HTERT RPE-1 (cell line): Measurements from ENCODE around the gene CCDC171.

Experiments
- in situ Hi-C: fragments of 300-500 bp; cut with MboI; formaldehyde crosslinking; loops from 4 replicates; pipeline ENCODE4 v1.14.3; 2020; ENCODE audit warnings: low sequenced_read_pairs

The CCDC171 gene

GRCh38 chr9:15975101-15975778 is 422.4 kb downstream of the CCDC171 start:
- in situ Hi-C loops, result no loop called here

- in situ Hi-C loops, result no loop called here
These were observed 424.6 kb downstream of the CCDC171 start for GRCh38 chr9:15977438-15977837.

GRCh38 chr9:15982182-15982581 is 429.3 kb downstream of the CCDC171 start:
- in situ Hi-C loops, result no loop called here

GRCh38 chr9:15999422-16000339 is 446.8 kb downstream of the CCDC171 start:
- in situ Hi-C loops, result no loop called here

DNA sequence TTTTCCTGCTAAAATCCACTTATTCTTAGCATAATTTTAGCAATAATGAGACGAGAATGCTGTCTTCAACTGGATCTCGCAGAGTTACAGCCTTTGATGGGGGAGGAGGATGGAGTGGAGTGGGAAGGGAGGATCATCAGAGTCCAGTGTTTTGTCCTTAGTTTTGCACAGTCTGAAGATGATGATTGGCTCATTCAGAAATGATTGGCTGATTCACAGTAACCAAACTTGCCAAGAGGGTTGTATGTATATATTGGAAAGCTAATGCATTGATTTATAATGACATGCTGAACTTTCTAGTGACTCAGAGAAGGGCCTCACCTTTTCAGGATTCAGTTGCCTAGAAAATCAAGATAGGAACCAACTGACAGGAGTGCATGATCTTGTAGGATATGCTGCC is 448.0 kb downstream of the CCDC171 start:
- in situ Hi-C loops, result no loop called here

DNA sequence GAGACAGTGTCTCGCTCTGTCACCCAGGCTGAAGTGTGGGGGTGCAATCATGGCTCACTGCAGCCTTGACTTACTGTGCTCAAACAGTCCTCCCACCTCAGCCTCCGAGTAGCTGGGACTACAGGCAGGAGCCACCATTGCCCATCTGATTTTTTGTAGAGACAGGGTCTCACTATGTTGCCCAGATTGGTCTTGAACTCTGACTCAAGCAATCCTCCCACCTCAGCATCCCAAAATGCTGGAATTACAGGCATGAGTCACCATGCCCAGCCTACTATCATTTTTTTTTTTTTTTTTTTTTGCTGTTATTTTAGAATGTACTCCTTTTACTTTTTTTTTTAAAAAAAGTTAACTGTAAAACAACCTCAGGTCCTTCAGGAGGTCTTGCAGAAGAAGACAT is 449.0 kb downstream of the CCDC171 start:
- in situ Hi-C loops, result no loop called here

- in situ Hi-C loops, result no loop called here
These were observed 450.0 kb downstream of the CCDC171 start for GRCh38 chr9:16002816-16003215.

GRCh38 chr9:16003785-16004184 is 450.9 kb downstream of the CCDC171 start:
- in situ Hi-C loops, result no loop called here

DNA sequence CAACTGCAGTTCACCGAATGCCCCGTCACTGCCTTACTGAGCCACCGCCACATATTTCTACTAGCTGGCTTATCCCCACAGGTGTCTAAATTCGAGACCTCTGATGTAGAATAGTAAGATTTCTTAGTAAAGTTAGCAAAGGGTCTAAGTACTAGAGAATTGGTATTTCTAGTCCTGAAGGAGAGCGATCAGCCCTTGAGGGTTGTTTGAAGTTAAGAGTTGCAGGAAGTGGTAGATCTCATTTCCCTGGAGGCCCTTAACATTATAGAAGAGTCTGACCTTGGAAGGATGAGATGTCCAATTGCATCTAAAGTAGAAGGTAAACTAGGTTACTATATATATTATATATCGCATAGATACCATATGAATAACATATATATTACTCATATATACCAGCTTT is 451.8 kb downstream of the CCDC171 start:
- in situ Hi-C loops, result no loop called here

DNA sequence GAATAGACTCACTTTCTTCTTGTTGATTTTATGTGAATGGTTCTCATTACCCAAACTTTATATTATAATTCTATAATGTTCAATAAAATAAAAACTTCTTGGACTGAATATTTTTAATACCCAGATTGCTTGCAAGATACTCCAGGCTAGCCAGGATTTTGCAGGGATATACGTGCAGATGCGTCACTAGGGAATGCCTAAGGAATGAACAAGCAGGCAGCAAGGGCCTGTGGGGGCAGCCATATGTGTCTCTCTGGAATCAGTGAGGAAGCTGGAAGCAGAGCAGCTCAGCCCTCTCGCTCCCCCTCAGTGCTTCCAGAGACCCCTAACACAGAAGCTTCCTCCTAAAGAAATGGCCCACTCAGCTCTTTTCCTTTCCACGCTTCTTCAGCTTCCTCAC is 457.4 kb downstream of the CCDC171 start:
- in situ Hi-C loops, result no loop called here

GRCh38 chr9:16012621-16013020 is 459.8 kb downstream of the CCDC171 start:
- in situ Hi-C loops, result no loop called here

GRCh38 chr9:16013366-16013765 is 460.5 kb downstream of the CCDC171 start:
- in situ Hi-C loops, result no loop called here

DNA sequence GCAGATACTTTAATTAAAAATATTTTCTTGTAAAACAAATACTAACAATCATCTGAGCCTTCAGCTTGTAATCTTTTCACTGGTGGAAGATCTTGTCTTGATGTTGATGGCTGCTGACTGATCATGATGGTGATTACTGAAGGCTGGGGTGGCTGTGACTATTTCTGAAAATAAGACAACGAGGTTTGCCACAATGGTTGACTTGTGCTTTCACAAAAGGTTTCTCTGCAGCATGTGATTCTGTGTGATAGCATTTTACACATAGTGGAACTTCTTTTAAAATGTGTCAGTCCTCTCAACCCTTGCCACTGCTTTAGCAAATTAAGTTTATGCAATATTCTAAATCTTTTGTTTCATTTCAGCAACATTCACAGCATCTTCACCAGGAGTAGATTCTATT is 461.0 kb downstream of the CCDC171 start:
- in situ Hi-C loops, result no loop called here

GRCh38 chr9:16022228-16022627 is 469.4 kb downstream of the CCDC171 start:
- in situ Hi-C loops, result no loop called here

GRCh38 chr9:16023446-16023845 is 470.6 kb downstream of the CCDC171 start:
- in situ Hi-C loops, result no loop called here
